NCI-H345 treated with DMSO at 0.1 percent for 48 hours (cell line): Measurements from ENCODE around the gene SOX1.

ENCODE experiments used
- DNase-seq: peaks from one replicate; lab custom pipeline; 2025; ENCODE audit not compliant: unreplicated experiment; lab: John Stamatoyannopoulos, UW

The SOX1 gene

DNA sequence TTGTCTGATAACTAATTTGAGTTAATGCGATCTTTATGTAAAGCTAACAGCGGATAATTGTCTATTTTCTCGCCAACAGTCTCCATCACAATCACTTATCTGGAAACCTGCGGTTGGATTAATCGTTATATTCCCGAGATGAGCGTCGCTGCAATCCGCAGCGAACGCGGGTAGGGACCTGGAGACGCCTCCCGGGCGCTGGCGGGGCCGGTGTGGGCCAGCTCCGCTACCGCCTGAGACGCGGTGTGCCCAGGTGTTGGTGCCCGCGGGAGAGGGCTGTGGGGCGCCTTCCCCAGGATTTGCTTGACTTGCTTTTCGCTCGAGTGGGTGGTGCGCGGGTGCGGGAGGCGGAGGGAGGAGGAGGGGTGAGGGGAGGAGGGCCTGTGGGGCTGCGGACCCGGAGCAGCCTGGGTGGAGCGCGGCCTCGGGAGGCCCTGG lies 38.3 kb downstream of the SOX1 start:
- no peak for DNase-seq

DNA sequence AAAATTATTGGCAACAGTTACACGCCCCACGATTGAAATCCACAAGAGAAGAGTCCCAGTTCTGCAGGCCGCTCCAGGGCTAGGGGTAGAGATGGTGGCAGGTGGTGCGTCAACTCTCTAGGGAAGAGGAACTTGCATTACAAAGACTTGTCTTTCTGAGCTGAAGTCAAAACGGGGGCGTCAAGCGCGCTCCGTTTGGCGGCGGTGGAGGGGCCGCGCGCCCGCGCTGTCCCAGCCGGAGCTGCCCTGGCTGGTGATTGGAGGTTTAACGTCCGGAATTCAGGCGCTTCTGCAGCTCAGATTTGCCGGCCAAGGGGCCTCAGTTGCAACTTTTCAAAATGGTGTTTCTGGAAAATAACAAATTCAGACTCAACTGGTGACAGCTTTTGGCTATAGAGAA lies 38.9 kb downstream of the SOX1 start:
- no peak for DNase-seq

DNA sequence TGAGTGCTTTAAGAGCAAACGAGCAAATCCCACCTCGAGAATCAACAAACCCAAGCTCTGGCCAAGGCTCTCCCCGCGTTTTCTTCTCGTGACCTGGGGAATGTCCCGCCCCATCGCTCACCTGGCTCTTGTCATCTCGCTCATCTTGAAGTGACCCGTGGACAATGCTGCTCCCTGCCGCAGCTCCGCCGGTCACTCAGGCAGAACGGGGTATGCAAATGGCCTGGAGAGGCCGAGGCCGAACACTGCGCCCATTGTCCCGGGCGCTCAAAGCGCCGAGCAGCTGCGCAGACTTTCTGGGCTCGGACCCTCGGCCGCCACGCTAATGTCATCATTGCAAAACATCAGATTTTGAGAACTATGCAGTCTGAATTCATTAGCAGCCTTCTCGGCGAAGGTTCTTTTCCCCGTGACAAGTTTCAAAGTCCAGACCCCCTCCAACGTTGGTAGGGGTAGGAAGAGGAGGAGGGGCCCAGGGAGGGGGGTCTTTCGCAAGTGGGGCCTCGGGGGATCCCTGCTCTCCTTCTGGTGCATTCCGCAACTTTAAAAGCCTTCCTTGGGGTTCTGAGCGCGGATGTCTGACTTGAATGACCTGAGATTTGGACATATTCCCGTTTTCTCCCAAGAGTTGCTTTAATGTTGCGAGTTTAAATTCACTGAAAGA lies 39.7 kb downstream of the SOX1 start:
- DNase-seq = no peak

DNA sequence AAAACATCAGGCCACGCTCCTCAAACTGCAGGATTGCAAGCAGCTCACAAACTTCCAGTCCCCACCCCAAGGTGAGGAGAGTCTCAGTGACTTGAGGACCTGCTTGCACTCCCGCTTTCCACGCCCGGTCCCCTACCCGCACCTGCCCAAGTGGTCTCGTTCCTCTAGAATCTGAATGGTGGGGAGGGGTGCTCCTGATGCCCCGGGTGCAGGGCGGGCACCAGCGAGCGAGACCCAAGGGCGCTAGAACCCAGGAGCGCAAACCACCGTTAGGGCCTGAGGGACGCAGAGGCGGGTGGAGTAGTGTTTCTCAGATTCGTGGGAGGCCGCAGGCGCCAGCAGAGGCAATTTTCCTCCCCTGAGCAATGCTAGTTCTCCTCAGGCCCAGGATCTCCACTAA lies 40.3 kb downstream of the SOX1 start:
- no peak for DNase-seq

DNA sequence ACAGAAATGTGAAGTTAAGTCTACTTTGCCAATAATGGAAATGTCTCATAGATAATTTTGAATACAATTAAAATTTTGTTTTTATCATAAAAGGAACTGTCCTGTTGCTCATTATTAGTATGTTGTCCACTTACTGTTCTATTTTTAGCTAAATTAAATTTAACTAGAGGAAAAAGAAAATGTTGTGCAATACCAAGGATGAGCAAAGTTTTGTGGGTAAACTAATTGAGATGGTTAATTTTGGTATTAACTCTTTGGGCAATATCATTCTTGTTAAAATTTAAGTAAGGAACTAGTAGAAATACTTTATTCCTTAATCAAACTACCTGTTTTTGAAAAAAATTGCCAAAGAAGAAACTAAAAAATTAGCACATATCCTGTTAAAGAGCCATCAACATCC lies 43.5 kb downstream of the SOX1 start:
- DNase-seq = no peak

DNA sequence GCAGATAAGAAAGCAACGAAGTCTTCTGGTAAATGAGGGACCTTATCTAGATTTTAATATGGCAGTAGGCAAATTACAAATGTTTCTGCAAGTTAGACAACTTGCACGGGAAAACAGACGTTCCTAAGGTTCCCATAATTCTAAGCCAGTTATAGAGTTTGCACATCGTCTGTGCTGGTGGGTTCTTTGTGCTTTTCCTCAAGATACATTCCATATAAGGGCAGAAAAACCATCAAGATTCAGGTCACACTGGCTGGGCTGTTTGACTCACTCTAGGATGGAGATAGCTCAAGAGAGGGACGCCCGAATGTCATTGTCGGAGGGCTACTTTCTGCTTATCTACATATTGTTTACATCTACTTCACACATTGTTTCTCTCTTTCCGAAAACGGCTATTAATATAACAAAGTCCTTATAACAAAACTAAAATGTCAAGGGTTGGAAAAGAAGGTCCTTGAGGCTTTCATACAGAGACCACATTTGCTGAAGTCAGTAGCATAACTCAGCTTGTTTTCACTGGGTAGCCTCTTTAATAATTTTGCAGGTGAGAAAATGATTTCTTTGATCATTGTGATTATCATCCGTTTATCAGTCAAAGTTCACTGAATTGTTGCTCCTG lies 44.4 kb downstream of the SOX1 start:
- no peak for DNase-seq

DNA sequence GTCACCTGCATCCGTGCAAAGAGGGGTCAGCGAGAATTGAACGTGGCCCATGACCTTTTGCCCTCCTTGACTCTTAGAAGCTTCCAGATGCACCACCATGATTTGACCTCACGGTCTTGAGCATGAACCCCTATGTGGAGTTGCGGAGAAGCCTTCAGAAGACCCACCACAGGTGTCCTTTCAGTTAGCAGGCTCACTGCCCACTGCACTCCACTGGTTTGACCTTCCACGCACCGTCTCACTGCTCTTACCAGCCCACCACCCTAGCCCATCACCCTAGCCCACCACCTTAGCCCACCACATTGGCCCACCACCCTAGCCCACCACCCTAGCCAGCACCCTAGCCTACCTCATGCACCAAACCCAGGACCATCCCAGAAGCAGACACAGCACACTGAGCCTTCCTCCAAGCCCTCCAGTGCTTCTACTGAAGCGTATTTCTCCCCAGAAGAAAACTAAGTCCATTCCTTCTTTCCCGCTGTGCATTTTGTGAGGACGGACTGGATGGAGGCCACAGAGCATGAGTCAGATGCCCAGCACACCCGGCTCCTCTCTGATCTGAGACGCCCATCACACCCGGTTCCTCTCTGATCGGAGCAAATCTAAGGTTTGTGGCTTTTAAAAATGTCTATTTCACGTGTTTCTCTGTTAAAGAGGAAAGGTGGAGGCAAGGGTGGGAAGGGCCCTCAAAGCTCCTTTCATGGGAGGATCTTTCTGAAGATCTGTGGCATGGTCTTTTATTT lies 45.8 kb downstream of the SOX1 start:
- no peak for DNase-seq

DNA sequence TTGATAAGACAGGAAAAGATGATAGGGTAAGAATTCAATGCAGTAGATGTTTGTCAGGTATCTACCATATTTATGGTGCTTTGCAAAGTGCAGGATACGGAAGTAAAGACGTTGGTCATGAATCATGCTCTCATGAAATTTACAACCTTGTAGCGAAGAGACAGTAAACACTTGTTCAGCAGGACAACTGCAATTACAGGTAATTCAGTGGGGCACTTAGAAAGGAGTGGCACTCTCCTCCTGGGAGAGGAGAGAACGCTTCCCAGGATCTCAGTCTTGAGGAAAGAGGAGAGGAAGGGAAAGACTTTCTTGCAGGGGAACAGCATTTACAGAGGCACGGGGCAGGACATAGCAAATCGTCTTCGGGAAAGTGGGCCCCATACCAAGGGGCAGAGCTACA lies 46.4 kb downstream of the SOX1 start:
- DNase-seq = peak; percentile 11

DNA sequence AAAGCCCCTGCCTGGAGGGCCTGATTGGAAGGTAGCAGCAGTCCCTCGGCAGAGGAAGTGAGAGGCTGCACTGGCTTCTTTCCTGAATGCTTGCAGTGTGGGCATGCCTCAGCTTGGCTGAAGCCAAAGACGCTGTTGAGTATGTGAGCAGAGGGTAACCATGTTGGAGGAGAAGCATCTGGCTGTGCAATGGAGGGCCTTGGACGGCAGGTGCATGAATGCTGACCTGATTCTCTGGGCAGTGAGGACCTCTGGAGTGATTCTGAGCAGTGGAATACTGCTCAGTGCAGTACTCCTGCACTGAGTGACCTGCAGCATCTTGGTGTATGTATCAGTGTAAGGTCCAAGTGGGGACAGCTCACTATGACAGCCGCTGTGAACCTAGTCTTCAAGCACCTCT lies 46.9 kb downstream of the SOX1 start:
- no peak for DNase-seq

DNA sequence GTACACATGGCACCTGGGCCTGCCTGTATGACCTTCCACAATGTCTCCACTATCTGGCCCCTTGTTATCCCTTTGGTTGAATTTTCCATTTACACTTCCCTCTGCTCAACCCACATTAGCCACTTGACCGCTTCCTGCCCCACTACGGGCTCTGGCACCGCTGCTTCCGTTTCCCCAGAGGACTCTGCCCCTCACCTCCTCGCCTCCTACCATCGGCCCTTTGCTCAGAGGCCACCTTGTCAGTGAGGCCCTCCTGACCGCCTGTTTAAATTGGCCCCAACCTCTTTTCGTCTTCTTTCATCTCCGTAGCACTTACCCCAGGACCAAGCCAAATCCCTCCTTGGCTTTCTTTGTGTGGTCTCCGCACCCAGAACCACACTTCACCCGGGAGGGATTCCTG lies 47.4 kb downstream of the SOX1 start:
- no peak for DNase-seq

DNA sequence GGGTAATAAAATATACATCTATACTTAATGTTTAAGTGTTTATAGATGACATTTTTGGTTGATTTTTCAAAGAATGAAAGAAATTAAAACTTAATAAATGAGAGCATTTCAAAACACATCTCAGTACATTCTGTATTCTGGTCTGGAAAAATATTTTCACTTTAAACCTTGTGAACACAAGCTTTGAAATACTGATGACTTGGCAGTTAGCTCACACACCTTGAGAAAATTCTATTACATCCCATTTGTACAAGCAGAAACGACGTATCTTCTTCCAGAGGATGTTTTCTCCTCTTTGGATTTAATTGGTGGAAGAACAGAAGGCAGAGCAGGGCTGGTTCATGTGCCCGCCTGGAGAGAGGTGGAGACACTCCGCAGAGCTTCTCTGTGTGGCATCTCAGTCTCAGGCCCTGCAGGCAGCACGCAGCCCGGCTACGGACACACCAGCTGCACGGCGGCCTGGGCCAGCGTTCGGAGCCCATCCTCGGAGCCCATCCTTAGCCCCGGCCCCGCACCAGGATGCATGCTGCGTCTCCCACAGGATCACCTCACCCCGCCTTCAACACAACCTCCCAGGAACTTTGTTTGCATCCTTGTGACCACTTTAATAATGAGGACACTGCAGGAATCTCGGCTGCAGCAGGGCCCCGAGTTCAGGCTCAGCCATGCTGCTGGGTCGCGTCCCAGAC lies 48.6 kb downstream of the SOX1 start:
- DNase-seq = no peak

DNA sequence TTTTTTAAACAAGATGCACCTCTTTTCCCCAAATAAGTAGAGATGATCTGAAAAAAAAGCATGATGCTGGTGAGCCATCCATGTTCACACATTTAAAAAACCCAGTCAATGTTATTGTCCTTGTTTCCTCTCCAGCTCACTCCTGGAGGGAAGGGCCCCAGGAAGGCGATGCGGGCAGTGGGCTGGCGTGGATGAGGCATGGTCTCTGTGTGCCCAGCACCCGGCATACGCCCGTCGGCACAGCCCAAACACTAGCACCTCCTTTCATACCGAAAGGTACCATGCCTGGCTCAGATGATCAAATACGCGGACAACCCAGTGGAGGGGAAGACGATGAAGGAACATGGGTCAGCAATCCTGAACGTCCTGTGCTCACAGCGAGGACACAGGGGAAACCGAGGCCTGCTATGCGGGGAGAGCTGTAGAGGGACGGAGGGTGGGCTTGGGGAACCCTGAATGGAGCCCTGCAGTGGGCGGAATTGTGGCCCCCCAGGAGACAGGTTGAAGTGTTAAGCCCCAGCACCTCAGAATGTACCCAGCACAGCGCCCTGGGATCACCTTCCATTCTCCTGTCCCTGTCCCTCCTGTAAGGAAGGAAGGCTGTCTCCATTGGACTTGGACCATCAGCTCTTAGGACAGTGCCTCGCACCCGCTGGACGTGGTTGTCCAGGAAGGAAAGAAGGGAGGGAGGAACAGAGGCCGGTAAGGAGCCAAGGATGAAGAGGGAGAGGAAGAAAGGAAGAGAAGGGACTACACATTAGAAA lies 49.4 kb downstream of the SOX1 start:
- DNase-seq = no peak

DNA sequence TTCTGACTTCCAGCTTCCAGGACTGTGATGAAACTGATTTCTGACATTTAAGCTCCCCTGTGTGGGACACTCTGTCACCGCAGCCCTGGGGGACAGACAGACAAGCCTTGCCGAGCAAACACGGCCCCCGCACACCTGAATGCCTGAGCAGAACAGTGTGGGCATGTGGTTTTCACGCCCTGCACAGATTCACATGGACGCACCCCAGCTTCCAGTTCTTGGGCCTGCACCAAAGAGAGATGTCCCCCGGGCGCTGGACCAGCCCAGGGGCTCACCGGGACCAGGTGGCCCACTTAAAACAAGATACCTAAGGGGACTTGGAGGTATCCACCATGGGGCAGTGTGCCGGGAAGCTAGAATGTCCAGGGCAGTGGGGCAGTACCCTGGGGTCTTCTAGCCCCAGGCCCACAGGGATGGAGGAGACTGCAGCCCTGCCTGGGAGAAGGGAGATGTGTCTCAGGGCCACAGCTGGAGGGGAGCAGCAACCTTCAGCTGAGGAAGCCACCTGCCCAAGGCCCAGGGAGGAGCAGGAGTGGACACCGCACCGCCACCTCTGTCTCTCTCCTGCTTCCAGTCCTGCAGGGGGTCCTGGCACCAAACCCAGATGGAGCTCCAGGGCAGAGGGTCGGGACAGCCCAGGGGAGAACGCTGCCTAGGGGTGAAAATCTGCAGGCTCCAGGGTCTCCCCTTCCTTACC lies 50.5 kb downstream of the SOX1 start:
- no peak for DNase-seq

DNA sequence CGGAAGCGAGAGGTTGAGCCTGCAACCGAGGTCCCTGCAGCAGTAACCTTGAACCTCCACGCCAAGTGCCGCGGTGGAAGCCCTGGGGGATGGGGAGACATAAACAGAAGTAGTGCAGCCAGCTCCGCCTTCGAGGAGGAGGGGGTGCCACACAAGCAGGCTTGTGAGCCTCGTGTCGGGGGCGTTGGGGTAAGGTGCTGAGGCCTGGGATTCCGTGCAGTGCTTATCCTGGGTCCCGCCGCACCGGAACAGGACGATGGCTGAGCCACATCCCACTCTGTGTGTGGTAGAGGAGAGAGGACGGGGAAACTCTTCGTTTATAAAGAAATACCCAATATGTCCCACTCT lies 51.0 kb downstream of the SOX1 start:
- DNase-seq = no peak

DNA sequence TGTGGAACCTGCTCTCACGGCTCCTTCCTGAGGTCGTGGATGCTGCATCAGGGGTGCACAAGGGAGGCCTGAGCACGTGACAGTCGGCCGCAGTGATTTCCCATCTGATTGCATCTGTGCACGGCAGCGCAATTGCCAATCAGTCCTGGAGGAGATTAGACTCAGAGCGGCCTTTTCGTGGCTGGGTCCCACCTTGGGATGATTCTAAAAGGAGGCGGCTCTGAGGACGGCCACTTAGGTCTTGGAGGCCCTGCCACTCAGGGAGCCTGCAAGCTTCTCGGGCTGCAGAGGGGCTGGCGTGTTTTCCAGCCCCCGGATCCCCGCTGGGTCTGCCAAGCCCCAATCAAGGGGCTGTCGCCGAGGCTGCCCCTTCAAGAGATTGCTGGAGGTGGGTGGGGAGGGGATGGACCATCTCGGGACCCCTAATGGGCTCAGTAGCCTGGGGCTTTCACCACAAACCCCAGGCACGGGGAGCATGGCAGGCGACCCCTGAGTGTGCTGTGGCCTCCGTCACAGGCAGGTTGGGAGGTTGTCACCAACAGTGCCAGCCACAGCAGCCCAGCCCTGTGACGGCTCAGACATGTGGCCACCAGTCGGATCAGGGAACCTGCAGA lies 51.6 kb downstream of the SOX1 start:
- DNase-seq = no peak

DNA sequence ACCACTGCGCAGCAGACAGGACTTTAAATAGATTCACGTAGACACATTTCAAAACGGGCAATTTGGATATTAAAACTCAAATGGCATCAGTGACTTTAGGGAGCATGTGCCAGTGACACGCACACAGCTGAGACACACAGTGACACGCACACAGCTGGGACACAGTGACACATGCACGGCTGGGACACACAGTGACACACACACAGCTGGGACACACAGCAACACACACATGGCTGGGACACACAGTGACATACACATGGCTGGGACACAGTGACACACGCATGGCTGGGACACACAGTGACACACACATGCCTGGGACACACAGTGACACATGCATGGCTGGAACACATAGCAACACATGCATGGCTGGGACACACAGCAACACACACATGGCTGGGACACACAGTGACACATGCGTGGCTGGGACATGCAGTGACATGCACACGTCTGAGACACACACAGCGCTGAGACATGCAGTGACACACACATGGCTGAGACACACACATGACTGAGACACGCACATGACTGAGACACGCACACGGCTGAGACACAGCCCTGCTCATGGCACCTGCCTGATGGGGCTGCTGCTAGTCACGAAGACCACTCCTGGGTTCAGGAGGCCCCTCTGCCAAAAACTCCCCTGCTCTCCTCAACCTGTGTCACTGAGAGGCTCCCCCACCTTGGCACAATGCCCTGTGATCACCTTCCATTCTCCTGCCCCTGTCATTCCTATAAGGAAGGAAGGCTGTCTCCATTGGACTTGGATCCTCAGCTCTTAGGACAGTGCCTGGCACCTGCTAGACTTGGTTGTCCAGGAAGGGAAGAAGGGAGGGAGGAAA lies 52.5 kb downstream of the SOX1 start:
- DNase-seq = no peak

DNA sequence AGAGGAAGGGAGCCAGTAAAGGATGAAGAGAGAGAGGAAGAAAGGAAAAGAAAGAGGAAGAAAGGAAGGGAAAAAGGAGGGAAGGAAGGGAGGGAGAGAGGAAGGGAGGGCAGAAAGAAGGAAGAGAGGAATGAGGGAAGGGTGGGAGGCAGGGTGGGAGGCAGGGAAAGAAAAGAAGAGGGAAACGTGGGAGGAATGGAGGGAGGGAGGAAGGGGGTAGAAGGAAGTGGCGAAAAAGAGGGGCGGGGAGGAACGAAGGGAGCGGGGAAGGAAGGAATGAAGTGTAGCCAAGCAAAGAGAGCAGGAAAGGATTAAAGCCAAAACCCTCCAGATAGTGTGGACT lies 53.1 kb downstream of the SOX1 start:
- no peak for DNase-seq
